MCF 10A (cell line): ENCODE data around the gene CPSF4L. TPM values are rescaled to one million over a fixed set of nuclear protein-coding genes. Genes with fewer than 3 reads are reported as not detected.
A peak's percentile ranks its signal among the peaks of the same experiment; 100 is the strongest.

Experiments used
- BruUV-seq: library from RNA; stranded (reverse); fragments of 400-500 nt; replicated peaks from 2 replicates; lab custom pipeline; 2021; lab: Mats Ljungman, UMichigan
- CTCF ChIA-PET: fragments of 300-600 bp; sonication (Branson Sonifier 250); formaldehyde crosslinking; extraction: SDS; loops from one replicate; lab custom pipeline; 2021; ENCODE audit warnings: antibody characterized with exemption, inconsistent platforms; lab: Yijun Ruan, JAX
- POLR2A ChIA-PET: fragments of 300-600, 350-650 bp; sonication (Branson Sonifier 250); formaldehyde crosslinking; extraction: SDS; loops from one replicate; lab custom pipeline; 2020; ENCODE audit warnings: antibody characterized with exemption, inconsistent platforms; lab: Yijun Ruan, JAX
- DNase-seq: peaks from one replicate; pipeline ENCODE4 v3.0.0-alpha.2; 2018; ENCODE audit not compliant: unreplicated experiment
- H3K27ac Mint-ChIP-seq: one replicate; pipeline ENCODE4 v1.8.0; 2022; ENCODE audit warnings: mild to moderate bottlenecking, low read depth, mixed read lengths; ENCODE audit not compliant: unreplicated experiment
- H3K27me3 Mint-ChIP-seq: one replicate; pipeline ENCODE4 v1.8.0; 2022; ENCODE audit warnings: mixed read lengths; ENCODE audit not compliant: insufficient read depth, unreplicated experiment
- H3K36me3 Mint-ChIP-seq: one replicate; pipeline ENCODE4 v1.8.0; 2022; ENCODE audit warnings: mild to moderate bottlenecking, moderate library complexity, mixed read lengths; ENCODE audit not compliant: insufficient read depth, unreplicated experiment
- H3K4me1 Mint-ChIP-seq: one replicate; pipeline ENCODE4 v1.8.0; 2022; ENCODE audit warnings: mixed read lengths; ENCODE audit not compliant: insufficient read depth, unreplicated experiment
- H3K4me3 Mint-ChIP-seq: one replicate; pipeline ENCODE4 v1.8.0; 2022; ENCODE audit warnings: mild to moderate bottlenecking, moderate library complexity, mixed read lengths; ENCODE audit not compliant: unreplicated experiment
- H3K9me3 Mint-ChIP-seq: one replicate; pipeline ENCODE4 v1.8.0; 2022; ENCODE audit warnings: mixed read lengths; ENCODE audit not compliant: unreplicated experiment
- CTCF ChIP-seq: fragments of 200-600 bp; IDR thresholded peaks from one replicate; pipeline ENCODE4 v1.8.0; 2022; ENCODE audit warnings: antibody characterized with exemption, mild to moderate bottlenecking; ENCODE audit not compliant: unreplicated experiment
- intact Hi-C: fragments of 100-400 bp; cut with micrococcal nuclease; formaldehyde crosslinking; loops from 2 replicates; pipeline ENCODE4 v1.14.1; 2022
- total RNA-seq: library from RNA; stranded (reverse); gene quantifications from 2 replicates; pipeline ENCODE4 v1.2.3, GENCODE V29; 2022

Gene CPSF4L
- total RNA-seq, 1 experiment from 2014 or later, result not detected

DNA sequence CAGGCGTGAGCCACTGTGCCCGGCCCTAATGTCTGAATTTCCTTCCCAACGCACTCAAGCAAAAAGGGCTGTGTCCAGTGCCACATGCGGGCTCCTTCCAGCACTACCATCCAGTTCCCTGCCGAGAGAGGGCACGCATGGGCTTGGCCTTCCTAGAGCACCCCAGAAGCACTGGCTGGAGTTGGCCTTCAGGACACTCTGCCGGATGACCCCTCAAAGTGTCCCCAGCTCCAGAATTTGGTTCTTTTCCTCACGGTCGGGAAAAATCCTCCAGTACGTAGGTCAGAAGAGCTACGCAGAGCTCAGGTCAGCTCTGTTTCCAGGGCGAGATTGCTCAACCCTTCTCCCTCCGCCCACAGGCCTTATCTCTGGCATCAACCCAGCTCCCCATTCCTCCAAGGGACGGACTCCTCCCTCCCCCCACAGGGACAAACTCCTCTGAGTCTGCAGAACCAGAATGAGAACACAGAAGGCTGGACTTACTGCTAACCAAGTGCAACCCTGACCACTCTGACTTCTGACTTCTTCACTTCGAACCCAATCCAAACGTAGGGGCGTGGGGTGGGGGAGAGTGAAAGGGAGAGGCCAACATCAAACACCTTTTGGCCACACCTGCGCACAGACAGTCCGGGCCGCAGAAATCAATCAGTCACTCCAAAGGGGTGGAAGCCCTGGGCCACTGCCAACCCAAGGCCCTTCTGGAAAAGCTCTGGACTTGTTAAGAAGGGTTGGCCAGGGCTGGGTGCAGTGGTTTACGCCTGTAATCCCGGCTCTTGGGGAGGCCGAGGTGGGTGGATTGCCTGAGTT lies 46.5 kb upstream of the CPSF4L start:
- Mint-ChIP-seq H3K27ac (peak overlapping the region; percentile 75), H3K27me3 (no peaks in the 10 kb centered on the region), H3K9me3 (no peaks in the 10 kb centered on the region), H3K36me3 (peaks cover 28% of the 10 kb centered on the region), H3K4me3 (peak overlapping the region; percentile 92), H3K4me1 (peaks cover 43% of the 10 kb centered on the region)
- intact Hi-C loops, result loop anchor here (2.0 kb wide), 1 partner anchor 15 kb away; no protein-coding TSS in a partner anchor
- ChIA-PET CTCF (interaction anchor here (0.6 to 2.1 kb wide), 9 partner anchors 14 to 583 kb away, joined by 3 to 8 read pairs (median 3); no protein-coding TSS in a partner anchor), POLR2A (interaction anchor here (0.6 to 9.5 kb wide), 17 partner anchors 16 to 1941 kb away, joined by 3 to 102 read pairs (median 4); partner anchors contain the start of gene COG1)
- DNase-seq, result peak; percentile 97
- no peak for TF ChIP-seq CTCF
- BruUV-seq, result no TSS peak

GRCh38 chr17:73307130-73307529 lies 45.5 kb upstream of the CPSF4L start:
- BruUV-seq, result no TSS peak
- Mint-ChIP-seq H3K4me3 (peak overlapping the region; percentile 92), H3K27me3 (no peaks in the 10 kb centered on the region), H3K4me1 (peaks cover 43% of the 10 kb centered on the region), H3K9me3 (no peaks in the 10 kb centered on the region), H3K36me3 (peaks cover 32% of the 10 kb centered on the region), H3K27ac (peak overlapping the region; percentile 77)
- ChIA-PET POLR2A (interaction anchor here (0.5 to 9.5 kb wide), 7 partner anchors 15 to 77 kb away, joined by 3 to 102 read pairs (median 3); a partner anchor contains a TSS), CTCF (interaction anchor here (0.5 to 2.1 kb wide), 7 partner anchors 10 to 591 kb away, joined by 3 to 10 read pairs (median 3); no protein-coding TSS in a partner anchor)
- TF ChIP-seq CTCF, result no peak
- intact Hi-C loops, result no loop called here
- DNase-seq, result peak; percentile 90

DNA sequence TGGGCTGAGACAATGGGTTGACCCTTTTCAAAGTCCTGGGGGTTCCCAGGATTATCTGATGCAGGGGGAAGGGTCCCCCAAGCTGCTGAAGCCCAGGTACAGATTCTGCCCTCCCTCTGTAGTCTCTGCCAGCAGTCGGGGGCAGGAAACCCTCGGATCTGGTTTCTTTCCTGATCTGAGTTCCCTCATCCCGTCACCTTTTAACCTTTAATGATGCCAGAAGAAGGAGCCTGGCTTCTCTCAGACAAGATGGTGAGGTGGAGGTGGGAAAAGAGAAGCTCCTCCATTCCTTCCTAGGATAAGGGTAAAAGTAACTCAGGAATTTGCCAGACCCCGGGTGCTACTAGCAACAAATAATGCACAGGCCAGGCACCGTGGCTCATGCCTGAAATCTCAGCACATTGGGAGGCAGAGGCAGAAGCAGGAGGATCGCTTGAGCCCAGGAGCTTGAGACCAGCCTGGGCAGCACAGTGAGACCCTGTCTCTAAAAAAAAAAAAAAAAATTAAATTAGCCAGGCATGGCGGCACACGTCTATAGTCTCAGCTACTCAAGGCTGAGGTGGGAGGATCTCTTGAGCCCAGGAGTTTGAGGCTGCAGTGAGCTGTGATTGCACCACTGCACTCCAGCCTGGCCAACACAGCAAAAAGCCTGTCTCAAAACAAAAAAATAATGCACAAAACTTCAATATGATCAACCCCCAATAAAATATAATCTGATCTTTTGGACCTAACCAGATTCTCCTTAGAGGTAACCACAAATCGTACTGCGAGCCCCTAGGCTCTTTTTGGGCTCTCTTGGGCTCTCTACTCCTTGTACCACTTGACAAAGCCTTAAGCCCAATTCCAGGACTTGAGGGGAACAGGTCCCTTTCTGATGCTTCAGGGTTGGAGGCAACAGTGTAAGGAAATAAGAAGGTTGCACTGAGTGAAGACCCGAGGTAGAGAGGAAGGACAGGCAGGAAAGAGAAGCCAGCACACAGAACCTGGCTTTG lies 44.5 kb upstream of the CPSF4L start:
- no peak for TF ChIP-seq CTCF
- peak; percentile 17 for DNase-seq
- intact Hi-C loops, result no loop called here
- CTCF ChIA-PET, result interaction anchor here (0.5 to 2.1 kb wide), 6 partner anchors 9 to 68 kb away, joined by 3 to 10 read pairs (median 4); no protein-coding TSS in a partner anchor
- Mint-ChIP-seq H3K4me1 (peaks cover 43% of the 10 kb centered on the region), H3K4me3 (peak overlapping the region; percentile 92), H3K27me3 (no peaks in the 10 kb centered on the region), H3K36me3 (peaks cover 35% of the 10 kb centered on the region), H3K9me3 (no peaks in the 10 kb centered on the region), H3K27ac (peak overlapping the region; percentile 77)
- POLR2A ChIA-PET, result interaction anchor here (0.8 to 9.5 kb wide), 6 partner anchors 14 to 76 kb away, joined by 3 to 102 read pairs (median 44); a partner anchor contains a TSS
- no TSS peak for BruUV-seq
